Smooth muscle cell (in vitro differentiated cells): Measurements from ENCODE around the gene CARS1. TPM values are rescaled to one million over a fixed set of nuclear protein-coding genes. Genes with fewer than 3 reads are reported as not detected.

ENCODE experiments used
- DNase-seq: peaks from one replicate; lab custom pipeline; 2025; ENCODE audit not compliant: unreplicated experiment; lab: John Stamatoyannopoulos, UW
- H2AFZ ChIP-seq: fragments of 200-600 bp; sonication (generic); 2 replicates; pipeline ENCODE4 v1.6.0; 2016; ENCODE audit warnings: antibody characterized with exemption, low read depth, mild to moderate bottlenecking
- H3F3A ChIP-seq: fragments of 200-600 bp; sonication (generic); 2 replicates; pipeline ENCODE4 v1.6.0; 2017; ENCODE audit warnings: antibody characterized with exemption, low read depth
- H3K27ac ChIP-seq: fragments of 200-600 bp; sonication (generic); 2 replicates; pipeline ENCODE4 v1.5.1; 2016; ENCODE audit warnings: low read depth, mild to moderate bottlenecking
- H3K27me3 ChIP-seq: fragments of 200-600 bp; sonication (generic); 2 replicates; pipeline ENCODE4 v1.6.1; 2016; ENCODE audit warnings: low read depth, mild to moderate bottlenecking
- H3K36me3 ChIP-seq: fragments of 200-600 bp; sonication (generic); 2 replicates; pipeline ENCODE4 v1.5.1; 2016; ENCODE audit warnings: low read depth
- H3K4me1 ChIP-seq: fragments of 200-600 bp; sonication (generic); 2 replicates; pipeline ENCODE4 v1.5.1; 2016; ENCODE audit warnings: low read depth
- H3K4me2 ChIP-seq: fragments of 200-600 bp; sonication (generic); 2 replicates; pipeline ENCODE4 v1.6.0; 2016; ENCODE audit warnings: mild to moderate bottlenecking
- H3K4me3 ChIP-seq: fragments of 200-600 bp; sonication (generic); 2 replicates; pipeline ENCODE4 v1.5.1; 2016; ENCODE audit warnings: mild to moderate bottlenecking
- H3K79me2 ChIP-seq: fragments of 200-600 bp; sonication (generic); 2 replicates; pipeline ENCODE4 v1.6.0; 2016; ENCODE audit warnings: low read depth, mild to moderate bottlenecking
- H3K9ac ChIP-seq: fragments of 200-600 bp; sonication (generic); 2 replicates; pipeline ENCODE4 v1.6.0; 2016; ENCODE audit warnings: low read depth
- H3K9me3 ChIP-seq: fragments of 200-600 bp; sonication (generic); replicated peaks from 2 replicates; pipeline ENCODE4 v1.5.1; 2016; ENCODE audit warnings: low read depth
- H4K20me1 ChIP-seq: fragments of 200-600 bp; sonication (generic); 2 replicates; pipeline ENCODE4 v1.6.0; 2016; ENCODE audit warnings: low read depth
- WGBS: methylation state at CpG from one replicate; pipeline ENCODE4 v1.1.7; 2016; ENCODE audit warnings: low lambda C conversion rate; 5-methylcytosine and 5-hydroxymethylcytosine counted together
- polyA plus RNA-seq: library from polyadenylated mRNA; unstranded; fragments of >200 nt; fragmentation: Nextera tagmentation; extraction: Ambion mirVana; gene quantifications from 2 replicates; pipeline ENCODE4 v1.2.1, GENCODE V29; 2016
- total RNA-seq: library from RNA; depleted of rRNA; stranded (reverse); fragments of >200 nt; gene quantifications from 2 replicates; pipeline ENCODE4 v1.2.3, GENCODE V29; 2014
- TF ChIP-seq, protein P1 (sequence below): fragments of 200-600 bp; sonication (generic); IDR thresholded peaks from 2 replicates; pipeline ENCODE4 v1.5.1; 2017; ENCODE audit warnings: borderline replicate concordance, mild to moderate bottlenecking, antibody characterized with exemption; ENCODE audit not compliant: insufficient read depth, poor library complexity, severe bottlenecking

The CARS1 gene
- 51.7 and 57.0 TPM in 2 replicates for total RNA-seq
- polyA plus RNA-seq, result 61.6 and 64.6 TPM in 2 replicates

DNA sequence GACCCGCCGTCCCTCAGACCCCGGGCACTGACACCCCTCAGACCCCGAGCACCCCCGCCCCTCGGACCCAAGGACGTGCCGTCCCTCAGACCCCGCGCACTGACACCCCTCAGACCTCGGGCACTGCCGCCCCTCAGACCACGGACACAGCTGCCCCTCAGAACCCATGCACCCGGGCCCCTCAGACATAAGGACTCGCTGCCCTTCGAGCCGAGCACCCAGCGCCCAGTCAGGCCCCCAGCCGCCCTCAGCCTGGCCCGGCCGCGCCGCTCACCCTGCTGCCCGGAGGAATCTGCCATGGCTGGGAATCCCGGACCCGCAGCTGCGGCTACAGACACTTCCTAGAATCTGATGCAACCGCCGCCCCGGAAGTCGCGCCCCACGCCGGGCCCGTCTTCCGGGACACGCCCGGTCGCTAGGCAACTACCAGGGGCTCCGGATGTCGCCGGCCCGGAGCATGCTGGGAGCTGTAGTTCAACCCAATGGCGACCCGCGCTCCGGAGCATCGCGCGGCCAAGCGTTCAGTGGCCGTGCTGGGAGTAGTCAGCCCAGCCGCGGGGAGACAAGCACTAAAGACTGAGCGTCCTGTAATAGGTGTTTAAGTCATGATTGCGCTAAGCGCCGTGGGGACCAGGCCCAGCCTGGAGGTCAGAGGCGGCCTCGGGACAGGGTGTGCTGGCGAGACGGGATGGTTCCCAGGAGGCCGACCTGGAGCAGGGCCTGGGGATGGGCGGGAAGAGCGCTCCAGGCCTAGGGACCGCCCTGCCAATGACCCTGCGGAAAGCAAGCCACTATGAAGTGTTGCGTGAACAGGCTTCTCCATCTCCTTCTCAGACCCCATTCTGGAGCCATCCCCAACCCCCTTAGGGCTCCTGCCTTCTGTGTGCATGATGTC is at the start of gene CARS1:
CARS1 (minus strand) TSS at position 355 of the 895 bp plus-strand sequence; CDS start at position 299, 56 bp downstream.
- WGBS, result 3% methylated on average over 59 of the region's 68 CpGs
- H3K9ac ChIP-seq, result peak within 1 kb of the TSS; percentile 95
- H3K36me3 ChIP-seq, result no peaks in the 10 kb centered on the region
- H3K4me3 ChIP-seq, result peak within 1 kb of the TSS; percentile 84
- H3K27me3 ChIP-seq, result no peaks in the 10 kb centered on the region
- H3K9me3 ChIP-seq, result no peaks in the 10 kb centered on the region
- peaks cover 11% of the 10 kb centered on the region for H3K4me1 ChIP-seq
- H4K20me1 ChIP-seq, result peaks cover 36% of the 10 kb centered on the region
- peaks cover 48% of the 10 kb centered on the region for H3K79me2 ChIP-seq
- peak; percentile 78 for DNase-seq
- H3F3A ChIP-seq, result peaks cover 16% of the 10 kb centered on the region
- TF ChIP-seq, protein P1, sequence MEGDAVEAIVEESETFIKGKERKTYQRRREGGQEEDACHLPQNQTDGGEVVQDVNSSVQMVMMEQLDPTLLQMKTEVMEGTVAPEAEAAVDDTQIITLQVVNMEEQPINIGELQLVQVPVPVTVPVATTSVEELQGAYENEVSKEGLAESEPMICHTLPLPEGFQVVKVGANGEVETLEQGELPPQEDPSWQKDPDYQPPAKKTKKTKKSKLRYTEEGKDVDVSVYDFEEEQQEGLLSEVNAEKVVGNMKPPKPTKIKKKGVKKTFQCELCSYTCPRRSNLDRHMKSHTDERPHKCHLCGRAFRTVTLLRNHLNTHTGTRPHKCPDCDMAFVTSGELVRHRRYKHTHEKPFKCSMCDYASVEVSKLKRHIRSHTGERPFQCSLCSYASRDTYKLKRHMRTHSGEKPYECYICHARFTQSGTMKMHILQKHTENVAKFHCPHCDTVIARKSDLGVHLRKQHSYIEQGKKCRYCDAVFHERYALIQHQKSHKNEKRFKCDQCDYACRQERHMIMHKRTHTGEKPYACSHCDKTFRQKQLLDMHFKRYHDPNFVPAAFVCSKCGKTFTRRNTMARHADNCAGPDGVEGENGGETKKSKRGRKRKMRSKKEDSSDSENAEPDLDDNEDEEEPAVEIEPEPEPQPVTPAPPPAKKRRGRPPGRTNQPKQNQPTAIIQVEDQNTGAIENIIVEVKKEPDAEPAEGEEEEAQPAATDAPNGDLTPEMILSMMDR, result no peak
- H2AFZ ChIP-seq, result peak within 1 kb of the TSS; percentile 83
- H3K4me2 ChIP-seq, result peak within 1 kb of the TSS; percentile 96
- H3K27ac ChIP-seq, result peak within 1 kb of the TSS; percentile 88

- no peak overlapping the region for H3K9ac ChIP-seq
- no peaks in the 10 kb centered on the region for H3K79me2 ChIP-seq
- H3K4me1 ChIP-seq, result no peaks in the 10 kb centered on the region
- no peaks in the 10 kb centered on the region for H3K36me3 ChIP-seq
- H4K20me1 ChIP-seq, result no peaks in the 10 kb centered on the region
- no peak overlapping the region for H3K4me2 ChIP-seq
- TF ChIP-seq, protein P1, result no peak
- 95% methylated on average over 40 of the region's 41 CpGs for WGBS
- no peak overlapping the region for H2AFZ ChIP-seq
- no peaks in the 10 kb centered on the region for H3F3A ChIP-seq
- H3K9me3 ChIP-seq, result no peaks in the 10 kb centered on the region
- no peak overlapping the region for H3K4me3 ChIP-seq
- DNase-seq, result no peak
- no peak overlapping the region for H3K27ac ChIP-seq
- no peaks in the 10 kb centered on the region for H3K27me3 ChIP-seq
Measured at GRCh38 chr11:3105791-3106735, 48.8 kb upstream of the CARS1 start.

- 96% methylated on average over 23 of the region's 23 CpGs for WGBS
- Histone ChIP-seq H3K36me3 (no peaks in the 10 kb centered on the region), H3F3A (no peaks in the 10 kb centered on the region), H3K9me3 (no peaks in the 10 kb centered on the region), H3K27me3 (no peaks in the 10 kb centered on the region), H3K79me2 (no peaks in the 10 kb centered on the region), H3K4me2 (no peak overlapping the region), H4K20me1 (no peaks in the 10 kb centered on the region), H3K27ac (no peak overlapping the region), H3K4me3 (no peak overlapping the region), H3K9ac (no peak overlapping the region), H2AFZ (no peak overlapping the region), H3K4me1 (no peaks in the 10 kb centered on the region)
- TF ChIP-seq, protein P1, result no peak
- no peak for DNase-seq
Measured at GRCh38 chr11:3104961-3105790, 48.0 kb upstream of the CARS1 start.
